GM12878 (cell line): ENCODE measurements around the gene ITPR3. TPM values are rescaled to one million over a fixed set of nuclear protein-coding genes. Genes with fewer than 3 reads are reported as not detected.

Experiments used
- ATAC-seq: fragments of 200-7000 bp; cut with Tn5 transposase; 3 replicates; pipeline ENCODE4 v1.9.1; 2020; ENCODE audit warnings: mild to moderate bottlenecking, moderate library complexity
- BruUV-seq: library from RNA; stranded (reverse); fragments of 400-500 nt; replicated peaks from 2 replicates; lab custom pipeline; 2021; lab: Mats Ljungman, UMichigan
- CTCF ChIA-PET: fragments of 300-600 bp; sonication (Branson Sonifier 250); formaldehyde crosslinking; extraction: SDS; loops from one replicate; lab custom pipeline; 2021; ENCODE audit warnings: inconsistent platforms; lab: Yijun Ruan, JAX
- POLR2A ChIA-PET: fragments of 350-600 bp; formaldehyde crosslinking; extraction: SDS; loops from one replicate; lab custom pipeline; 2021; ENCODE audit warnings: inconsistent platforms; lab: Charles Lee
- RAD21 ChIA-PET: fragments of 300-600 bp; sonication (Branson Sonifier 250); formaldehyde crosslinking; loops from one replicate; lab custom pipeline; 2023; ENCODE audit warnings: antibody characterized with exemption; ENCODE audit not compliant: unreplicated experiment; lab: Charles Lee
- SMC1A ChIA-PET: fragments of 300-600 bp; sonication (Branson Sonifier 250); formaldehyde crosslinking; loops from one replicate; lab custom pipeline; 2023; ENCODE audit not compliant: unreplicated experiment, uncharacterized antibody; lab: Charles Lee
- DNase-seq: peaks from one replicate; pipeline ENCODE4 v3.0.0-alpha.2; 2011; ENCODE audit warnings: low read depth, low spot score
- FAIRE-seq: peaks from 3 replicates; lab custom pipeline; 2011; peaks lifted over from hg19 to GRCh38; lab: Jason Lieb, UNC
- H2AFZ ChIP-seq: 2 replicates; pipeline ENCODE4 v1.6.0; 2011; ENCODE audit warnings: low read depth, low read length, control low read depth; ENCODE audit not compliant: control insufficient read depth
- H3K27ac ChIP-seq: 2 replicates; pipeline ENCODE4 v1.5.1; 2011; ENCODE audit warnings: control low read depth; ENCODE audit not compliant: control insufficient read depth, insufficient read depth
- H3K27me3 ChIP-seq, 2 experiments: replicated peaks in 1 of 2; 2 replicates each; pipeline versions ENCODE4 v1.6.0 to v1.6.1; 2011; ENCODE audit warnings: low read length in 1 of 2; ENCODE audit not compliant: control insufficient read depth in 2 of 2, insufficient read depth in 2 of 2
- H3K36me3 ChIP-seq, 2 experiments: 2 replicates each; pipeline ENCODE4 v1.5.1; 2011; ENCODE audit warnings: low read length in 1 of 2; ENCODE audit not compliant: control insufficient read depth in 2 of 2, insufficient read depth in 2 of 2
- H3K4me1 ChIP-seq: 2 replicates; pipeline ENCODE4 v1.6.1; 2011; ENCODE audit warnings: mild to moderate bottlenecking, low read length, moderate library complexity, mixed read lengths; ENCODE audit not compliant: control insufficient read depth, insufficient read depth
- H3K4me2 ChIP-seq: 2 replicates; pipeline ENCODE4 v1.6.0; 2011; ENCODE audit warnings: control low read depth; ENCODE audit not compliant: control insufficient read depth, insufficient read depth
- H3K4me3 ChIP-seq: fragments of 200-600 bp; sonication (generic); 2 replicates; pipeline ENCODE4 v1.5.1; 2016
- H3K79me2 ChIP-seq: 2 replicates; pipeline ENCODE4 v1.6.0; 2011; ENCODE audit warnings: low read length; ENCODE audit not compliant: control insufficient read depth, insufficient read depth
- H3K9ac ChIP-seq: 2 replicates; pipeline ENCODE4 v1.8.0; 2011; ENCODE audit warnings: low read length, control low read depth, mixed read lengths; ENCODE audit not compliant: control insufficient read depth, insufficient read depth
- H3K9me3 ChIP-seq: replicated peaks from 3 replicates; pipeline ENCODE4 v1.5.1; 2011; ENCODE audit warnings: mild to moderate bottlenecking, low read length; ENCODE audit not compliant: control insufficient read depth, insufficient read depth
- H4K20me1 ChIP-seq: 2 replicates; pipeline ENCODE4 v1.6.0; 2011; ENCODE audit not compliant: control insufficient read depth, insufficient read depth
- CBX3 ChIP-seq: fragments of 200-600 bp; sonication (generic); IDR thresholded peaks from 2 replicates; pipeline ENCODE4 v1.6.1; 2016; ENCODE audit warnings: low read depth, borderline replicate concordance
- HDGF ChIP-seq: fragments of 450-650 bp; IDR thresholded peaks from 2 replicates; pipeline ENCODE4 v1.6.1; 2016; ENCODE audit warnings: antibody characterized with exemption
- NFIC ChIP-seq: IDR thresholded peaks from 2 replicates; pipeline ENCODE4 v1.6.1; 2012; ENCODE audit warnings: low read depth, mild to moderate bottlenecking, inconsistent platforms, low read length, moderate library complexity
- NR2C1 ChIP-seq: fragments of 450-650 bp; IDR thresholded peaks from 2 replicates; pipeline ENCODE4 v1.6.1; 2017; ENCODE audit warnings: antibody characterized with exemption, mild to moderate bottlenecking, moderate library complexity
- NR2F1 ChIP-seq: fragments of 450-650 bp; conservative IDR thresholded peaks from 2 replicates; pipeline ENCODE4 v1.6.1; 2017; ENCODE audit warnings: mild to moderate bottlenecking
- RAD21 ChIP-seq: IDR thresholded peaks from 2 replicates; pipeline ENCODE4 v1.6.1; 2011; ENCODE audit warnings: mild to moderate bottlenecking, low read depth, low read length, moderate library complexity; ENCODE audit not compliant: insufficient read depth
- SP1 ChIP-seq: IDR thresholded peaks from one replicate; pipeline ENCODE4 v1.6.1; 2011; ENCODE audit warnings: low read depth, low read length
- SREBF2 ChIP-seq: IDR thresholded peaks from 2 replicates; pipeline ENCODE4 v1.6.1; 2012; ENCODE audit warnings: mild to moderate bottlenecking, low read length
- SUZ12 ChIP-seq: fragments of 200-600 bp; sonication (generic); IDR thresholded peaks from one replicate; pipeline ENCODE4 v1.6.1; 2018; ENCODE audit warnings: antibody characterized with exemption, mild to moderate bottlenecking; ENCODE audit not compliant: unreplicated experiment
- WGBS: methylation state at CpG from one replicate; pipeline ENCODE4 v1.1.6; 2016; ENCODE audit warnings: low lambda C conversion rate; ENCODE audit not compliant: insufficient replicate concordance, insufficient coverage; ENCODE audit errors: missing lambda C conversion rate; 5-methylcytosine and 5-hydroxymethylcytosine counted together
- in situ Hi-C: fragments of 300-500 bp; cut with MboI; formaldehyde crosslinking; loops from 9 replicates; pipeline ENCODE4 v1.14.3; 2018; ENCODE audit warnings: mixed read lengths
- intact Hi-C: fragments of 100-400 bp; cut with micrococcal nuclease; formaldehyde crosslinking; loops from one replicate; pipeline ENCODE4 v1.14.2; 2022; ENCODE audit not compliant: unreplicated experiment
- polyA plus RNA-seq, 11 experiments: library from polyadenylated mRNA; depleted of rRNA in 4 of 11; unstranded in 6 of 11; stranded (reverse) in 5 of 11; fragments of >200 nt; fragmentation: Nextera tagmentation in 4 of 11; fragmentation: Illumina TruSeq in 1 of 11; extraction: Ambion mirVana in 4 of 11; extraction: Trizol in 1 of 11; gene quantifications; 1 replicate in 1 of 11; 2 replicates in 10 of 11; pipeline versions ENCODE4 v1.2.1 to v1.2.3, GENCODE V29; 2011 to 2016; ENCODE audit warnings: inconsistent platforms in 2 of 11, missing spikeins in 2 of 11, low read depth in 1 of 11
- total RNA-seq, 4 experiments: library from RNA; depleted of rRNA in 3 of 4; stranded (reverse); fragments of >200 nt in 3 of 4; fragmentation: Illumina TruSeq in 1 of 4; extraction: Trizol in 1 of 4; gene quantifications; 2 replicates each; pipeline versions ENCODE4 v1.2.1 to v1.2.3, GENCODE V29; 2013 to 2021
- TF ChIP-seq, protein P1 (sequence below): IDR thresholded peaks from 2 replicates; pipeline ENCODE4 v1.6.1; 2012; ENCODE audit warnings: improper control_type of control experiment, low read depth, low read length; ENCODE audit not compliant: insufficient replicate concordance
- TF ChIP-seq, protein P2 (sequence below): fragments of 450-650 bp; IDR thresholded peaks from 2 replicates; pipeline ENCODE4 v1.6.1; 2018; ENCODE audit warnings: borderline replicate concordance, mild to moderate bottlenecking; ENCODE audit not compliant: partially characterized antibody

The ITPR3 gene
- total and polyA plus RNA-seq, 10 of the 15 experiments (the other 5 are each of a cell fraction or from before 2014, with no cell fraction given), result 0.32 to 34.0 (median 11.9) TPM

DNA sequence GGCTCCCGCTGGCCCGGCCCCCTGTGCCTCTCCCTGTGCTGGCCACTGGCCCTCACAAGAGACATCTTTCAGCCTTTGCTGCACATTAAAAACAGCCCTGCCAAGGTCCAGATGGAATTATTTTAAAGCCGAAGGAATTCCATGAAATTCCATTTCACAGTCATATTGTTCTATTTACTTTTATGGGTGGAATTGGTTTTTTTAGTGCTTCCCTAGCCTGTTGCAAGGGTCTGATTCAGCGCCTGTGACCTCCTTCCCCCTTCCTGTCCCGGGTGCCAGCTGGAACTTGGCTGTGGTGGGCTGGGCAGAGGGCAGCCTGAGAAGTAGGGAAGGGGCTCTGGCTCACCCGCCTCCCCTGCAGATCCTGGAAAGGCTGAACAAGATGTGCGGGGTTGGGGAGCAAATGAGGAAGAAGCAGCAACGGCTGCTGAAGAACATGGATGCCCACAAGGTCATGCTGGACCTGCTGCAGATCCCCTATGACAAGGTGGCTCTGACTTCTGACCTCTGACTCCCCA lies 56.1 kb downstream of the ITPR3 start (continued):
- no peak for TF ChIP-seq CBX3
- no peak for TF ChIP-seq SREBF2
- TF ChIP-seq, protein P1, sequence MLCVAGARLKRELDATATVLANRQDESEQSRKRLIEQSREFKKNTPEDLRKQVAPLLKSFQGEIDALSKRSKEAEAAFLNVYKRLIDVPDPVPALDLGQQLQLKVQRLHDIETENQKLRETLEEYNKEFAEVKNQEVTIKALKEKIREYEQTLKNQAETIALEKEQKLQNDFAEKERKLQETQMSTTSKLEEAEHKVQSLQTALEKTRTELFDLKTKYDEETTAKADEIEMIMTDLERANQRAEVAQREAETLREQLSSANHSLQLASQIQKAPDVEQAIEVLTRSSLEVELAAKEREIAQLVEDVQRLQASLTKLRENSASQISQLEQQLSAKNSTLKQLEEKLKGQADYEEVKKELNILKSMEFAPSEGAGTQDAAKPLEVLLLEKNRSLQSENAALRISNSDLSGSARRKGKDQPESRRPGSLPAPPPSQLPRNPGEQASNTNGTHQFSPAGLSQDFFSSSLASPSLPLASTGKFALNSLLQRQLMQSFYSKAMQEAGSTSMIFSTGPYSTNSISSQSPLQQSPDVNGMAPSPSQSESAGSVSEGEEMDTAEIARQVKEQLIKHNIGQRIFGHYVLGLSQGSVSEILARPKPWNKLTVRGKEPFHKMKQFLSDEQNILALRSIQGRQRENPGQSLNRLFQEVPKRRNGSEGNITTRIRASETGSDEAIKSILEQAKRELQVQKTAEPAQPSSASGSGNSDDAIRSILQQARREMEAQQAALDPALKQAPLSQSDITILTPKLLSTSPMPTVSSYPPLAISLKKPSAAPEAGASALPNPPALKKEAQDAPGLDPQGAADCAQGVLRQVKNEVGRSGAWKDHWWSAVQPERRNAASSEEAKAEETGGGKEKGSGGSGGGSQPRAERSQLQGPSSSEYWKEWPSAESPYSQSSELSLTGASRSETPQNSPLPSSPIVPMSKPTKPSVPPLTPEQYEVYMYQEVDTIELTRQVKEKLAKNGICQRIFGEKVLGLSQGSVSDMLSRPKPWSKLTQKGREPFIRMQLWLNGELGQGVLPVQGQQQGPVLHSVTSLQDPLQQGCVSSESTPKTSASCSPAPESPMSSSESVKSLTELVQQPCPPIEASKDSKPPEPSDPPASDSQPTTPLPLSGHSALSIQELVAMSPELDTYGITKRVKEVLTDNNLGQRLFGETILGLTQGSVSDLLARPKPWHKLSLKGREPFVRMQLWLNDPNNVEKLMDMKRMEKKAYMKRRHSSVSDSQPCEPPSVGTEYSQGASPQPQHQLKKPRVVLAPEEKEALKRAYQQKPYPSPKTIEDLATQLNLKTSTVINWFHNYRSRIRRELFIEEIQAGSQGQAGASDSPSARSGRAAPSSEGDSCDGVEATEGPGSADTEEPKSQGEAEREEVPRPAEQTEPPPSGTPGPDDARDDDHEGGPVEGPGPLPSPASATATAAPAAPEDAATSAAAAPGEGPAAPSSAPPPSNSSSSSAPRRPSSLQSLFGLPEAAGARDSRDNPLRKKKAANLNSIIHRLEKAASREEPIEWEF, result no peak
- TF ChIP-seq RAD21, result no peak
- TF ChIP-seq SUZ12, result no peak
- TF ChIP-seq HDGF, result no peak
- TF ChIP-seq SP1, result no peak

GRCh38 chr6:33677689-33678088 lies 56.6 kb downstream of the ITPR3 start:
- ChIA-PET RAD21 (no interaction called here), SMC1A (no interaction called here), POLR2A (no interaction called here), CTCF (no interaction called here)
- DNase-seq, result no peak
- in situ Hi-C loops (no loop called here), intact Hi-C loops (no loop called here)
- no TSS peak for BruUV-seq
- Histone ChIP-seq H3K4me2 (no peak overlapping the region), H3K36me3 (peaks cover 18 to 24% of the 10 kb centered on the region in 2 experiments; a peak in 3 of 4 replicates), H3K9me3 (no peaks in the 10 kb centered on the region), H3K9ac (no peak overlapping the region), H3K27ac (no peak overlapping the region), H4K20me1 (no peaks in the 10 kb centered on the region), H3K4me3 (no peak overlapping the region), H3K27me3 (no peaks in the 10 kb centered on the region), H2AFZ (no peak overlapping the region), H3K79me2 (no peaks in the 10 kb centered on the region), H3K4me1 (no peaks in the 10 kb centered on the region)
- no peak for ATAC-seq
- WGBS, result 100% methylated on average over 2 of the region's 2 CpGs
- TF ChIP-seq RAD21 (no peak), NR2C1 (peak; percentile 66), NR2F1 (peak; percentile 57; the same call in 1 of the 2 replicates), NFIC (no peak)
- TF ChIP-seq, protein P2, sequence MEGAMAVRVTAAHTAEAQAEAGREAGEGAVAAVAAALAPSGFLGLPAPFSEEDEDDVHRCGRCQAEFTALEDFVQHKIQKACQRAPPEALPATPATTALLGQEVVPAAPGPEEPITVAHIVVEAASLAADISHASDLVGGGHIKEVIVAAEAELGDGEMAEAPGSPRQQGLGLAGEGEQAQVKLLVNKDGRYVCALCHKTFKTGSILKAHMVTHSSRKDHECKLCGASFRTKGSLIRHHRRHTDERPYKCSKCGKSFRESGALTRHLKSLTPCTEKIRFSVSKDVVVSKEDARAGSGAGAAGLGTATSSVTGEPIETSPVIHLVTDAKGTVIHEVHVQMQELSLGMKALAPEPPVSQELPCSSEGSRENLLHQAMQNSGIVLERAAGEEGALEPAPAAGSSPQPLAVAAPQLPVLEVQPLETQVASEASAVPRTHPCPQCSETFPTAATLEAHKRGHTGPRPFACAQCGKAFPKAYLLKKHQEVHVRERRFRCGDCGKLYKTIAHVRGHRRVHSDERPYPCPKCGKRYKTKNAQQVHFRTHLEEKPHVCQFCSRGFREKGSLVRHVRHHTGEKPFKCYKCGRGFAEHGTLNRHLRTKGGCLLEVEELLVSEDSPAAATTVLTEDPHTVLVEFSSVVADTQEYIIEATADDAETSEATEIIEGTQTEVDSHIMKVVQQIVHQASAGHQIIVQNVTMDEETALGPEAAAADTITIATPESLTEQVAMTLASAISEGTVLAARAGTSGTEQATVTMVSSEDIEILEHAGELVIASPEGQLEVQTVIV, result no peak
- no peak for FAIRE-seq
